ENCODE data around the gene PGGHG.
A peak's percentile ranks its signal among the peaks of the same experiment; 100 is the strongest.

Gene PGGHG

GRCh38 chr11:334264-334994 is 45.5 kb downstream of the PGGHG start:
- DNase-seq (ENCODE audit: low read depth), result peak; percentile 47
- no peak for TF ChIP-seq CTCF (conservative IDR thresholded peaks at IDR 0.05; ENCODE audit: low read depth, low read length)
- H3K4me3 ChIP-seq (ENCODE audit: low read depth, low read length), result no peak overlapping the region

- TF ChIP-seq CTCF (conservative IDR thresholded peaks at IDR 0.05; ENCODE audit: low read depth, low read length), result no peak
- H3K4me3 ChIP-seq (ENCODE audit: low read depth, low read length), result no peak overlapping the region
- peak; percentile 77 for DNase-seq (ENCODE audit: low read depth)
These were observed 47.1 kb downstream of the PGGHG start for GRCh38 chr11:335779-336658.

GRCh38 chr11:336659-337198 is 47.8 kb downstream of the PGGHG start:
- H3K4me3 ChIP-seq (ENCODE audit: low read depth, low read length), result no peak overlapping the region
- DNase-seq (ENCODE audit: low read depth), result no peak
- TF ChIP-seq CTCF (conservative IDR thresholded peaks at IDR 0.05; ENCODE audit: low read depth, low read length), result no peak

GRCh38 chr11:337711-338110 is 48.8 kb downstream of the PGGHG start:
- DNase-seq (ENCODE audit: low read depth), result no peak
- TF ChIP-seq CTCF (conservative IDR thresholded peaks at IDR 0.05; ENCODE audit: low read depth, low read length), result no peak
- H3K4me3 ChIP-seq (ENCODE audit: low read depth, low read length), result no peak overlapping the region

GRCh38 chr11:339963-340362 is 51.0 kb downstream of the PGGHG start:
- H3K4me3 ChIP-seq (ENCODE audit: low read depth, low read length), result no peak overlapping the region
- DNase-seq (ENCODE audit: low read depth), result no peak
- no peak for TF ChIP-seq CTCF (conservative IDR thresholded peaks at IDR 0.05; ENCODE audit: low read depth, low read length)

- no peak for DNase-seq (ENCODE audit: low read depth)
- no peak for TF ChIP-seq CTCF (conservative IDR thresholded peaks at IDR 0.05; ENCODE audit: low read depth, low read length)
- H3K4me3 ChIP-seq (ENCODE audit: low read depth, low read length), result no peak overlapping the region
These were observed 51.9 kb downstream of the PGGHG start for GRCh38 chr11:340539-341512.

Measured in choroid plexus epithelial cell (primary cell).